HTERT RPE-1 (cell line): ENCODE results near the gene TBCE.

ENCODE experiments used
- in situ Hi-C: fragments of 300-500 bp; cut with MboI; formaldehyde crosslinking; loops from 4 replicates; pipeline ENCODE4 v1.14.3; 2020; ENCODE audit warnings: low sequenced_read_pairs

Gene TBCE, protein sequence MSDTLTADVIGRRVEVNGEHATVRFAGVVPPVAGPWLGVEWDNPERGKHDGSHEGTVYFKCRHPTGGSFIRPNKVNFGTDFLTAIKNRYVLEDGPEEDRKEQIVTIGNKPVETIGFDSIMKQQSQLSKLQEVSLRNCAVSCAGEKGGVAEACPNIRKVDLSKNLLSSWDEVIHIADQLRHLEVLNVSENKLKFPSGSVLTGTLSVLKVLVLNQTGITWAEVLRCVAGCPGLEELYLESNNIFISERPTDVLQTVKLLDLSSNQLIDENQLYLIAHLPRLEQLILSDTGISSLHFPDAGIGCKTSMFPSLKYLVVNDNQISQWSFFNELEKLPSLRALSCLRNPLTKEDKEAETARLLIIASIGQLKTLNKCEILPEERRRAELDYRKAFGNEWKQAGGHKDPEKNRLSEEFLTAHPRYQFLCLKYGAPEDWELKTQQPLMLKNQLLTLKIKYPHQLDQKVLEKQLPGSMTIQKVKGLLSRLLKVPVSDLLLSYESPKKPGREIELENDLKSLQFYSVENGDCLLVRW

DNA sequence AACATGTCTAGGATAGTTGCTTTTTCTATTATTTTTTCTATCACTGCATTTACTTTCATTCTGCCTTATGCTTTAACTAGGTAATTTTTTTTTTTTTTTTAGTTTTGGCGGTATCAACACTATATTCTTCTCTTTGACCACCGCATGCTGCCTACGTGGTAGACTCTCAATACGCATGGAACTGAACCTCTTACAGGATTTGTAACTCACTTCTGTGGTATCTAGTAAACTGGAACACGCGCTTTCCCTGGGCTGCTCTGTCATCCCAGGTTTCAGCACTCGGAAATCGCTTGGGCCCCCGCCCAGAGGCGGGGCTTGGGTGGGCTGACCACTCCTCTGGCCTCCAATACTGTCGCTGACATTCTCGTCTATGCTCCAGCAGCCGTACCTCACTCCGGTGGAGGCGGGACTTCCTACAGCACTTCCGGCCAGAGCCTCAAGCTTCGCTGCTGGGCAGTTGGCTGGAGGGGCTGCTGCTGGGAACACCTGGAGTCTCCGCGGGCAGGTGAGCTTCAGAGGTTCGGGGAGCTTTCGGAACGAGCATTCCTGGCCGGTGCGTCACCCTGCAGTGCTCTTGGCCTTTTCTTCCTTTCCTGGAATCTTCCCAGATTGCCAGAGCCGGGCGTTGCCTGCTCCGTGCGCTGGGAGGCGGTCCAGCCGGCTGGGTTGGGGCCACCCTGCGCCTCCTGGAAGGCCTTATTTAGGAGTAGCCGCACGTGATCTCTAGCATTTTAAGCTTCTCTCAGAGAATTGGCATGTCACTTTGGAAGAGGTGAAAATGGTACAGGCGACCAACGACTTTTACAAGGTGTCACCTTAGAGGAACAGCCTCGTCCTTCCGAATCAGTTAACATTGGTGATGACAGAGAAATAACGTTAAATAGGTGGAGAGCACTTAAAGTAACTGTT lies at the start of gene TBCE:
TSS of gene TBCE (plus strand) at position 428 of the 909 bp plus-strand sequence. CDS start 12,623 bp downstream, outside the sequence.
- in situ Hi-C loops, result no loop called here

DNA sequence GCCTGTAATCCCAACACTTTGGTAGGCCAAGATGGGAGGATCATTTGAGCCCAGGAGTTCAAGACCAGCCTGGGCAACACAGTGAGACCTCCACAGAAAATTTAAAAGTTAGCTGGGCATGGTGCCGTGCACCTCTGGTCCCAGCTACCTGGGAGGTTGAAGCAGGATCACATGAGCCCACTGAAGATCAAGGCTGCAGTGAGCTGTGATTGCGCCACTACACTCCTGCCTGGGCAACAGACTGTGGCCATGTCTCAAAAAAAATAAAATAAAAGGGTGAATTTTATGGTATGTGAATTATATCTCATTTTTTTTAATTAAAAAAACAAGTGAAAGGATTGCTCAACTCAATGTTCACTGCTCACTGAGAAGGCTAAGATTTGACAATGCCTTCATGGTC lies 48.0 kb upstream of the TBCE start:
- in situ Hi-C loops, result no loop called here

DNA sequence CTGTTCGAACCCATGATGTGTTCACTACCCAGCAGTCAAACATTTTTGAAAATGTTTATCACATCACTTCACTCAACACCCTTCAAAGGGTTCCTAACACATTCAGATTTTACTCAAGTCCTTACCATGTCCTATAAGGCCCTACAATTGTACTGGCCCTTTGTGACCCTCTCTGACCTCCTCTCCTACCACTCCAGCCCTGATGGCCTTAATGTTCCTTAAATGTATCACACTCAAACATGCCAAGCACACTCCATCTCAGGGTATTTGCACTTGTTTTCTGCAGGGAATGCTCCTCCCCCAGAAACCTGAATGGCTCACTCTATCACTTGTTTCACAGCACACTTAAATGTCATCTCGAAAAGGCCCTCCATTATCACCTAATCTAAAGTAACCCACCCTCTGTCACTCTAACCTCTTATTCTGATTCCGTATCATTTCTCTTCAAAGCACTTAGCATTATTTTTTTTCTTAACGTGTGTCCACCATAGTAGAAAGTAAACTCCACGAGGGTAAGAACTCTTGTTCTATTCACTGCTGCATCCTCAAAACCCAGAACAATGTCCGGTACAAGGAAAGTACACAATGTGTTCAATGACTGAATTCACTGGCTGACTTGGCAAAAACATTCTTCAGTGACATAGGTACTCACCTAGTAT lies 46.6 kb upstream of the TBCE start:
- in situ Hi-C loops, result no loop called here

DNA sequence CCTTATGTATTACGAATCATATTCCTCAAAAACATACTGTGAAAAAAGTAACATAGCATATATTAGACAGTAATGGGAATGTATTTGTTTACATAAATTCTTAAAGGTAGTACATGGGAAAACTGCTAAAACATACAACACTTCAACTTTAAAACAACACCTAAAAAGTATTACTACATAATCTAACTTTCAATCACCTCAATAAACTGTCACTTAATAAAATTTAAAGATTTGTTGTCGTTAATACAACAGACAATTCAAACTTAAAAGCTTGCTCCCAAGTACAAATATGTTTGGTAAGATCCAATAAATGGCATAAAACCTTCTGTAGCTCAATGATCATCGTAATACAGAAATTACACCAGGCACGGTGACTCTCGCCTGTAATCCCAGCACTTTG lies 42.9 kb upstream of the TBCE start:
- in situ Hi-C loops, result no loop called here

DNA sequence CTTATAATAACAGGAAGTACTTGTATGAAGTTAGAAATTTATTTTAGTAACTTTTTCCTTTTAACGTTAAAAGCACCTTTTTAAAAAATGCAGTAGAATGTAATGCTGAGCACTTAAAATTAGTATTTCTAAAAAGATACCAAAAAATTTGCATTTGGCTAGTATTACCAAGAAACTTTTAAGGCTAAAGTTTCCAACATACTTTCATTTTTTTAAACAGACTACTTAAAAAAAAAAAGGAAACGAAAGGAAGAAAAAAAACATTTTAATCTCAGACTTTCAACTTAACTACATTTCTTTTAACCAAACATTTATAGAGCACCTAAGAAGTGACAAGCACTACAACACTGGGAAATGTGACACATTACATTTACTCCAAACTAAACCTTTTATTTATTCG lies 42.1 kb upstream of the TBCE start:
- in situ Hi-C loops, result no loop called here

DNA sequence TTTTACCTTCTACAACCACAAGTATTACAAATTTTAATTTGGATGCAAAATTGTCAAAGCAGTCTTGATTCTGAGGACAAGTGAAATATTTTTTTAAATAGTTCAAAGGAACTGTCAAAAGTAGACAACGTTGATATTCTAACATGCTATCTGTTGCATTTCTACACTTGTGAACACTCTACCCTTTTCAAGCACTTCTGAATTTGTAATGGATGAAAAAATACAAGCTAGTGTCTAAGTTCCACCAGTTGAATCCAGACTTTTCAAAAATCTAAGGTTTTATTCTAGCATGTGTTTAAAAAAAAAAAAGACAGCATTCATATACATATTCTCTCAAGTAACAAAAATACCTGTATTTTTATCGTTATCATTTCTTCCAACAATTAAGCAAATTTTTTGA lies 41.4 kb upstream of the TBCE start:
- in situ Hi-C loops, result no loop called here

DNA sequence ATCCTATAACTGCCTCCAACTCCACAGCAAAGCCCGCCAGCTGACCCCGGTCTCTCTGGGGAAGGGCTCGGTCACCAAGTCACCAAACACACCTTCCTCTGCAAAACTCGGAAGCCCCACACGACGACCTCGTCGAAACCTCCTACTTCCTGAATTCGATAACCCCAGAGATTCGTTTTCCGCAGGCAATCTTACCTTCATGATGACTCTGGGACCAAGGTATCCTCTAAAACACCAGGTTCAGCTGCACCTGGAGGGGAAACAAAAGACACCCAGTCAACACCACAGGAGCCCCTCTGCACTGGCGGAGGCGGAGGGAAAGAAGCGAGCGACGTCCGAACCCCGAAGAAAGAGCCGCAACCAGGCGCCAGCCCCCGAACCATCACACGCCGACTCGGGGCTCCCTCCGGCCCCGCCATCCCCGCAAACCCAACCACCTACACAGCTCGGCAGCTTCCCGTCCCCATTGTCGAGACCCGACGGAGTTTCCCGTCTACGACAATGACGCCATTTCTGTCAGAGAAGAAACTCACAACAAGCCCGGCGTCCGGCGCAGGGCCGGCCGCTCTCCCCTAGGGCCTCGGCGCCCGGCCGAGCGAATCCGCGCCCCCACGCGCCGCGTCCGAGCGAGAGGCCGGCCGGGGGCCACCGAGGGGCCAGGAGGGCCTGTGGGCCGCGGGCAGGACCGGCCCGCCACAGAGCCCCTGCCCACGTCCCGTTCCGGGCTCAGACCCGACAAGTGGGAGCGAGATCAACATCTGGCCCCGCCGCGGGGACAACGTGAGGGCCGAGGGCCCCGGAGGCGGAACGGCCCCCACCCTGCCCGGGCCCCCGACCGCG lies 40.3 kb upstream of the TBCE start:
- in situ Hi-C loops, result no loop called here

DNA sequence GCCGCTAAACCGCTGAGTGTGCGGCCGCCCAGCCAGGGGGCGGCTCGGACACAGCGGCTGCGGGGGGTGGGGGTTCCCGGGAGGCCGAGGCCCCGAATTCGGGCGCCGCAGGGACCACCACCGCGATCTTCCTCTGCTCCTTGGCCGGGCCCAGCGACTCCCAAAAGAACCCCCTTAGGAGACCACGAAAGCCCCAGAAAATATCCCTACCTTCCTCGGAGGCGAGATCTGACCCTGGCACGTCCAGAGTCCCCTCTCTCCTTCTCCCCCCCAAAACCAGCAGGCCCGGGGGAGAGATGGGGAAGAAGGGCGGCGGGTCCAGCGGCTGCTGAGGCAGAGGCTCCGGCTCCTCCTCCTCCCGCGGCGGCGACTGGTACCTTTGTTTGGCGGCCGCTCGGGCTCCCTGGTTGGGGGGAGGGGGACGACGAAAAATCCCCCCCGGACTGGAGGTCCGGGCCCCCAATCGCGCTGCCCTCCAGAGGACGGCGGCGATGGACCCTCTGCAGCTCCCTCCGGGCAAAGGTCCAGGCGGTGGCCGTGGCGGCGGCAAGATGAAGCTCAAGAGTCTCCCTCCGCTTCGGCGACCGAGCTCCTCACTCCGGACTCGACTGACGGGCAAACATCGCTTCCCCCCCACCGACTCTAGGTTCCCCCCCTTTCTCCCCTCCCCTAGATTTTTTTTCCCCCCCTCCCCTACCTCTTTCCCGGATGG lies 39.5 kb upstream of the TBCE start, which contains the start of gene ARID4B:
TSS of gene ARID4B (minus strand) at position 621 of the 712 bp plus-strand sequence. CDS start 1,260 bp downstream, outside the sequence.
- in situ Hi-C loops, result no loop called here

DNA sequence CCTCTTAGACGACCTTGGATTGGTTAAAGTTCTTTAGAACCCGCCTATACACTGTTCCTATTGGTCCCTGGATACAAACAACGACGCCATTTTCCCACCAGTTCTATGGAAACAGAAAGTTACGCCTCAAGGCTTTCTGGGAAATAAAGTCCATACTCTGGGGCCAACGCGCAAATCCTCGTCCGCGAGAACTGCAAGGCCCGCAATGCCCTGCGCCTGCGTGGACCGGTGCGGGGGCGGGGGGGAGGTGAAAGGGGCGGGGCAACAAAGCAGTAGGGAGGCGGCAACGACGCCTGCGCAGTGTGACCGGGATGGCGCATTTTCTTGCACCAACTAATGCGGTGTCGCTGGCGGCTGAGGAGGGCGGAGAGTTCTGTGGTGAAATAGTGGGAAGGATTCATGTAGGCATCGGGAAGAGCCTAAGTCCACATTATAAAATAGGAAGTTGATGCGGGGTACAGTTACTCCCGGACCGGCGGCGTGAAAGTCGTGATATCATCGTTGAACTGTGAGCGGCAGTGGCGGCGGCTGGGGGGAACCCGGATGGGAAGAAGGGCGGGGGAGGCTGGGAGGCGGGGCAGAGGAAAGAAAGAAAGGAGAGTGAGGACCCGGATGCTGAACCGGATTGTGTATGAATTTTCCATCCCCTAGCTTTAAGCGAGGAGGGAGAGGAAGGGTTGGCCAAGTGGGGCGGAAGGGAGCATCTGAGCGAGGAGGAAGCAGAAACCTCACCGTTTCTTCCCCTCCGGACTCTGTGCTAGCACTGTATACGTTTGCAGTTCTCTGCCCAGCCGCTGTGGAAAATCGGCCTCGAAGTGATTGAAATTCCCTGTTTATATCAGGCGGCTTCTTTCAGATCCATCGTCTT lies 38.7 kb upstream of the TBCE start, which contains the start of gene GGPS1:
TSS of gene GGPS1 (plus strand) at position 300 of the 868 bp plus-strand sequence. CDS start 6,695 bp downstream, outside the sequence.
- in situ Hi-C loops, result no loop called here

DNA sequence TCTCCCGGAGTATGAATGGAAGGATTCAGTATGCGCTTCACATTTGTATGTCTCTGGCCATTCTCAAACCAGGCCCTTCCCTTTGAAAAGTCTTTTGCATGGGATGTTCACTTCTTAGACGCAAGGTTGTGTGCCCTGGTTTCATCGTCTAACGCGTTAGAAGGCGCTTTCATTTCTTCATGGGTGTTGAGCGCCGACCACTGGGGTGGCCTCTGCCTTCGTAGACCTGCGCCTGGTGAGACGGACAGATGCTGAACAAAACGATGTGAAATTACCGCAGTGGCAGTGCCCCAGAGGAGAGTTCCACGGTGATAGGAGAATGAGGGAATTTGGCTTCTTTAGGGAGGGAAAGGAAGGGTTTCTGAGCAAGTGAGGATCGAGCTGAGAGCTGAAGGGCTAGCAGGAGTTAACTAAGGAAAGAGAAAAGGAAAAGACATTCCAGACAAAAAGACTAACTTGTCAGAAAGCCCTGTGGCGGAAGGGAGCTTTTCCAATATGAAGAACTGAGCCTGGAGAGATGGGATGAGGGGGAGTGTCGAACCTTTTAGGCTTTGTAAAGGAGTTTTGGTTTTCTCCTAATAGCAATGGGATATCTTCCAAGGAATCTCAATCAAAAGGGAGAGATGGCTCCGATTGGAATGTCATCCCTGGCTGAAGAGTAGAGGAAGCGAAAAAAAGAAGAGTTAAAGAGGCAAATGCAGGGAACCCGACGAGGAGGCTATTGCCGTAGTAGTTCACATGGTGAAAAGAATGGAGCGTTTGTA lies 37.9 kb upstream of the TBCE start:
- in situ Hi-C loops, result no loop called here

DNA sequence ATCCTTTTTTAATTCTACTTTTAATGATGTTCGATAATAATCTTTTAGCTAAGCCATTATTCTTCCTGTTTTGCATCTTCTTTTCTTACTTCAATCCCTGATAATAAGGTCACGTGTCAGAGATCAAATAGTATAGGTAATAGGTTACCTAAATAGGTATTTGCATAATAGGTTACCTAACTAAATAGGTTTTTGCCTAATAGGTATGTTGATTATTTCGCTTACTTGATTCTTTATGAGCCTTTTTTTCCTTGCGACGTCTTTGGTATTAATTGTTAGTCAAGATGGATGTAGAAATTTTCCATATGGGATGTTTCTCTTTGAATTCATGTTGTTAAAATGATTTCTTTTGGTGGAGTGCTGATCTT lies 36.3 kb upstream of the TBCE start:
- in situ Hi-C loops, result no loop called here

DNA sequence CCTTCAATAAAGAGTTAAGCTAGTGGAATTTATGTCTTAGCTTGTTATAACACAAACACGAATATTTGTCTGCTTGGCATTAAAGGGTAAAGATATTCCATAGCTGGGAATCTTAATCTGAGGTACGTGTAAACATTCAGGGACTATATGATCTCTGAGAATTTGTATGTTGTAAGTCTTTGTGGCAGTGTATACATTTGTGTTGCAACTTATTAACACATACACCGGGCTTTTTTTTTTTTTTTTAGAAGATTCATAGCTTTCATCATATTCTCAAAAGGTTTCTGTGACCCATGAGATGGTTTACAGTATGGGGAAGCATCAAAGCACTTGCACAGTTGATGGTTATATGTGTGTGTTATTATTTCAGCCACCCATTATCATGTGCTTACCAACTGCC lies 35.8 kb upstream of the TBCE start:
- in situ Hi-C loops, result no loop called here

DNA sequence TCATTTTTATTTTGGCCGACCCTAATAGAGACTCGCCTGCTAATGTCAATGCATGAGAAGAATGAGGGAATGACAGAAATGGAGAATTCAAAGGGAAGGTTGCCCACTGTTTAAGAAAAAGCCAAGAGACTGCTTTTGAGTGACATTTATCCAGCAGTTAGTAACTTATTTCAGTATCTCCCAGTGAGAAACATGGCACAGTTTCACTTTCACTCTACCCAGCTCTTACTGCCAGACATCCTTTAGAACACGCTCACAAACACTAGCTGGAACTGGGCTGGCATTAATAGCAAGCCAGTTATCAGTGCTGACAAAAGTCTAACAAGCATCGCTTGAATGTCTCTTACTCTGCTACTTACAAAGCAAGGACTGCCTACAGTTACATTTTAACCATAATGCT lies 30.3 kb upstream of the TBCE start:
- in situ Hi-C loops, result no loop called here

DNA sequence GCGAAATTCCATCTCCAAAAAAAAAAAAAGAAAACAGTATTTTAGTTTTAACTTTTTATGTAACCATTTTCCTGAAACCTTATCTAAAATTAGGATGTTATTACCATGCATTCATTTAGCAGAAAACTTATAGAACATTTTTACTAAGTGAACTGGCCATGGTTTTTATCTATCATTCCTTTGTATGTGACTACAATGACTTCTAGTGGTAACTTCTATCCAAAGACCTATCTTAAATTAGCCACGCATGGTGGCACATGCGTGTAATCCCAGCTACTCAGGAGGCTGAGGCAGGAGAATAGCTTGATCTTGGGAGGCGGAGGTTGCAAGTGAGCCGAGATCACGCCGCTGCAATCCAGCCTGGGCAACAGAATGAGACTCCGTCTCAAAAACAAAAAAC lies 27.5 kb upstream of the TBCE start:
- in situ Hi-C loops, result no loop called here

DNA sequence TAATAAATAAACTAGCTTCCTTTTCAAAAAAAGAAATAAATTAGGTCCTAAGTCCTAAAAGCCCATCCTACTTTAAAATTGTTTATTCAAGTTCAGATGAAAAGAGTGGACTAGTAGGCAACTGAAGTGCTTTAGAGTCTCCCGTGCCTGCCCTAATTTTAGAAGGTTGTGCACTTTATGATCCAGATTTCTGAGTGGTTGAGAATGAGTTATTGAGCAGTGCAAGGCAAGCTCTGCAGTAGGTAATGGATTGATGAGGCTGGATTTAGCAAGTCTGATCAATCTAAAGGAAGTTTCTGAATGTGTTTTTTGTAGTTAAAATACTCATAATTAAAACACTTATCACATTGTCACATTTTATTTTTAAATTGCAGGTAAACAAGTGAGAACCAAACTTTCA lies 25.9 kb upstream of the TBCE start:
- in situ Hi-C loops, result no loop called here

DNA sequence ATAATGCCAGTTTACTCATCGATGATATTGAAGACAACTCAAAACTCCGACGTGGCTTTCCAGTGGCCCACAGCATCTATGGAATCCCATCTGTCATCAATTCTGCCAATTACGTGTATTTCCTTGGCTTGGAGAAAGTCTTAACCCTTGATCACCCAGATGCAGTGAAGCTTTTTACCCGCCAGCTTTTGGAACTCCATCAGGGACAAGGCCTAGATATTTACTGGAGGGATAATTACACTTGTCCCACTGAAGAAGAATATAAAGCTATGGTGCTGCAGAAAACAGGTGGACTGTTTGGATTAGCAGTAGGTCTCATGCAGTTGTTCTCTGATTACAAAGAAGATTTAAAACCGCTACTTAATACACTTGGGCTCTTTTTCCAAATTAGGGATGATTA lies 25.2 kb upstream of the TBCE start:
- in situ Hi-C loops, result no loop called here

DNA sequence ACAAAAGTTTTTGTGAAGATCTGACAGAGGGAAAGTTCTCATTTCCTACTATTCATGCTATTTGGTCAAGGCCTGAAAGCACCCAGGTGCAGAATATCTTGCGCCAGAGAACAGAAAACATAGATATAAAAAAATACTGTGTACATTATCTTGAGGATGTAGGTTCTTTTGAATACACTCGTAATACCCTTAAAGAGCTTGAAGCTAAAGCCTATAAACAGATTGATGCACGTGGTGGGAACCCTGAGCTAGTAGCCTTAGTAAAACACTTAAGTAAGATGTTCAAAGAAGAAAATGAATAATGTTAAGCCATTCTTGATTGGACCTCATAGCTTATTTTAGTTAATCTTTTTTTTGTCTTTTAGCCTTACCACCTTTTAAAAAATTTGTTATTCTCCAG lies 24.8 kb upstream of the TBCE start:
- in situ Hi-C loops, result no loop called here

DNA sequence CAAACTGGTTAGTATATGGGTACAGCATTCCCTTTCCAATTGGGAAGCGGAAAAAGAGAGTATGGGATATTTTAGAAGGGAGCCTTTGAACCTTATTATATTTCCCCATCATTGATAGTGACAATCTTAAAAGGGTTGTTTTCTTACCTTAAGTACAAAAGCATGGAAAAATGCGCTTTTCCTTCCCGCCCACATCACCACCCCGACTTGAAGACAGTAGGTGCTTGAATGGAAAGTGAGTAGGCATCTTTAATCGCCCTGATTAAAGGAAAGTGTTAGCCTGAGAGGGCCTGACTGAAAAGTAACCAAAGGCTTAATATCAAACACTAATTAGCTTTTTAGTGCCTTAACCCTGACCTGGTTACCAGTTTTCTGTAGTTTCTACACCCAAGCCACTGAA lies 23.5 kb upstream of the TBCE start:
- in situ Hi-C loops, result no loop called here
